Measurements from ENCODE around the gene GPR85. TPM values are rescaled to one million over a fixed set of nuclear protein-coding genes. Genes with fewer than 3 reads are reported as not detected.
"Not testable (repeated sequence)": the region's sequence is repeated elsewhere in the genome, so short reads cannot be mapped to it uniquely, and the experiment has no call there.

GPR85 gene
- total and polyA plus RNA-seq, 8 donors: 0.31 to 2.6 (median 1.1) TPM; not detected in 4

- WGBS, 5 donors: 0 to 26% (median 16%) methylated on average over 1 of the region's 1 CpG
- no peak for DNase-seq
- Histone ChIP-seq H3K27ac (no peak overlapping the region), H3K9me3 (no peaks in the 10 kb centered on the region), H3K36me3 (no peaks in the 10 kb centered on the region), H3K4me3 (no peak overlapping the region), H3K4me1 (no peaks in the 10 kb centered on the region), H3K27me3 (no peaks in the 10 kb centered on the region)
- TF ChIP-seq EP300 (IDR thresholded peaks at IDR 0.05): no peak
- TF ChIP-seq POLR2AphosphoS5 (IDR thresholded peaks at IDR 0.05): no peak
- no peak for TF ChIP-seq POLR2A (IDR thresholded peaks at IDR 0.05)
- TF ChIP-seq, protein P1, sequence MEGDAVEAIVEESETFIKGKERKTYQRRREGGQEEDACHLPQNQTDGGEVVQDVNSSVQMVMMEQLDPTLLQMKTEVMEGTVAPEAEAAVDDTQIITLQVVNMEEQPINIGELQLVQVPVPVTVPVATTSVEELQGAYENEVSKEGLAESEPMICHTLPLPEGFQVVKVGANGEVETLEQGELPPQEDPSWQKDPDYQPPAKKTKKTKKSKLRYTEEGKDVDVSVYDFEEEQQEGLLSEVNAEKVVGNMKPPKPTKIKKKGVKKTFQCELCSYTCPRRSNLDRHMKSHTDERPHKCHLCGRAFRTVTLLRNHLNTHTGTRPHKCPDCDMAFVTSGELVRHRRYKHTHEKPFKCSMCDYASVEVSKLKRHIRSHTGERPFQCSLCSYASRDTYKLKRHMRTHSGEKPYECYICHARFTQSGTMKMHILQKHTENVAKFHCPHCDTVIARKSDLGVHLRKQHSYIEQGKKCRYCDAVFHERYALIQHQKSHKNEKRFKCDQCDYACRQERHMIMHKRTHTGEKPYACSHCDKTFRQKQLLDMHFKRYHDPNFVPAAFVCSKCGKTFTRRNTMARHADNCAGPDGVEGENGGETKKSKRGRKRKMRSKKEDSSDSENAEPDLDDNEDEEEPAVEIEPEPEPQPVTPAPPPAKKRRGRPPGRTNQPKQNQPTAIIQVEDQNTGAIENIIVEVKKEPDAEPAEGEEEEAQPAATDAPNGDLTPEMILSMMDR (IDR thresholded peaks at IDR 0.05): no peak
- intact Hi-C loops (cut with DNase I; ENCODE audit: low total_unique reads): no loop called here
Observed at GRCh38 chr7:113071465-113071864, 15.2 kb downstream of the GPR85 start.

GRCh38 chr7:113062499-113062898 is 24.1 kb downstream of the GPR85 start:
- Histone ChIP-seq H3K4me3 (no peak overlapping the region), H3K27ac (no peak overlapping the region), H3K36me3 (no peaks in the 10 kb centered on the region), H3K4me1 (no peaks in the 10 kb centered on the region), H3K27me3 (no peaks in the 10 kb centered on the region), H3K9me3 (no peaks in the 10 kb centered on the region)
- intact Hi-C loops (cut with DNase I; ENCODE audit: low total_unique reads): no loop called here
- DNase-seq: no peak
- TF ChIP-seq POLR2A (IDR thresholded peaks at IDR 0.05) (no peak), EP300 (IDR thresholded peaks at IDR 0.05) (no peak), POLR2AphosphoS5 (IDR thresholded peaks at IDR 0.05) (no peak)
- TF ChIP-seq, protein P1 (IDR thresholded peaks at IDR 0.05): no peak
- WGBS, 5 donors: 78 to 82% (median 81%) methylated on average over 2 of the region's 2 CpGs

- Histone ChIP-seq H3K9me3 (no peaks in the 10 kb centered on the region), H3K27me3 (no peaks in the 10 kb centered on the region), H3K4me3 (no peak overlapping the region), H3K4me1 (no peaks in the 10 kb centered on the region), H3K36me3 (no peaks in the 10 kb centered on the region), H3K27ac (no peak overlapping the region)
- intact Hi-C loops (cut with DNase I; ENCODE audit: low total_unique reads): no loop called here
- DNase-seq: no peak
- TF ChIP-seq, protein P1 (IDR thresholded peaks at IDR 0.05): no peak
- no peak for TF ChIP-seq POLR2AphosphoS5 (IDR thresholded peaks at IDR 0.05)
- TF ChIP-seq EP300 (IDR thresholded peaks at IDR 0.05): no peak
- no peak for TF ChIP-seq POLR2A (IDR thresholded peaks at IDR 0.05)
- WGBS, 5 donors: 79 to 93% (median 90%) methylated on average over 2 of the region's 2 CpGs
Observed at GRCh38 chr7:113060100-113060499, 26.5 kb downstream of the GPR85 start.

GRCh38 chr7:113054938-113055337 is 31.7 kb downstream of the GPR85 start:
- no peak for DNase-seq
- H3K9me3 ChIP-seq: no peaks in the 10 kb centered on the region
- no peaks in the 10 kb centered on the region for H3K36me3 ChIP-seq
- intact Hi-C loops (cut with DNase I; ENCODE audit: low total_unique reads): no loop called here
- no peak overlapping the region for H3K4me3 ChIP-seq
- no peak overlapping the region for H3K27ac ChIP-seq
- TF ChIP-seq POLR2AphosphoS5 (IDR thresholded peaks at IDR 0.05) (no peak), POLR2A (IDR thresholded peaks at IDR 0.05) (no peak), EP300 (IDR thresholded peaks at IDR 0.05) (no peak)
- TF ChIP-seq, protein P1 (IDR thresholded peaks at IDR 0.05): no peak
- H3K4me1 ChIP-seq: no peaks in the 10 kb centered on the region
- H3K27me3 ChIP-seq: no peaks in the 10 kb centered on the region
- 41 to 63% (median 45%) methylated on average over 2 of the region's 2 CpGs for WGBS, 5 donors

DNA sequence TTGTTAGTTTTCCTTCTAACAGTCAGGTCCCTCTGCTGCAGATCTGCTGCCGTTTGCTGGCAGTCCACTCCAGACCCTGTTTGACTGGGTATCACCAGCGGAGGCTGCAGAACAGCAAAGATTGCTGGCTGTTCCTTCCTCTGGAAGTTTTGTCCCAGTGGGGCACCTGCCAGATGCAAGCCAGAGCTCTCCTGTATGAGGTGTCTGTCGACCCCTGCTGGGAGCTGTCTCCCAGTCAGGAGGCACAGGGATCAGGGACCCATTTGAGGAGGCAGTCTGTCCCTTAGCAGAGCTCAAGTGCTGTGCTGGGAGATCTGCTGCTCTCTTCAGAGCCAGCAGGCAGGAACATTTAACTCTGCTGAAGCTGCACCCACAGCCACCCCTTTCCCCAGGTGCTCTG is 32.4 kb downstream of the GPR85 start:
- H3K9me3 ChIP-seq; DNase-seq; H3K27me3 ChIP-seq; H3K4me1 ChIP-seq; intact Hi-C loops (cut with DNase I; ENCODE audit: low total_unique reads); H3K36me3 ChIP-seq; H3K4me3 ChIP-seq; H3K27ac ChIP-seq: not testable (repeated sequence)
- 59 to 84% (median 63%) methylated on average over 2 to 3 of the region's 3 CpGs for WGBS, 5 donors

- H3K27me3 ChIP-seq; H3K36me3 ChIP-seq; H3K4me3 ChIP-seq; H3K9me3 ChIP-seq; H3K27ac ChIP-seq; intact Hi-C loops (cut with DNase I; ENCODE audit: low total_unique reads); DNase-seq; H3K4me1 ChIP-seq: not testable (repeated sequence)
- 79 to 91% (median 80%) methylated on average over 1 of the region's 1 CpG for WGBS, 5 donors
Observed at GRCh38 chr7:113049221-113049620, 37.4 kb downstream of the GPR85 start.

Data from stomach (tissue), 9 donors.